GM20431 (cell line): Measurements from ENCODE around the gene ENO4.

ENCODE experiments used
- in situ Hi-C: fragments of 300-500 bp; cut with MseI, MboI; formaldehyde crosslinking; loops from one replicate; pipeline ENCODE4 v1.15.0; 2020; ENCODE audit warnings: low sequenced_read_pairs; ENCODE audit not compliant: unreplicated experiment

The ENO4 gene, protein sequence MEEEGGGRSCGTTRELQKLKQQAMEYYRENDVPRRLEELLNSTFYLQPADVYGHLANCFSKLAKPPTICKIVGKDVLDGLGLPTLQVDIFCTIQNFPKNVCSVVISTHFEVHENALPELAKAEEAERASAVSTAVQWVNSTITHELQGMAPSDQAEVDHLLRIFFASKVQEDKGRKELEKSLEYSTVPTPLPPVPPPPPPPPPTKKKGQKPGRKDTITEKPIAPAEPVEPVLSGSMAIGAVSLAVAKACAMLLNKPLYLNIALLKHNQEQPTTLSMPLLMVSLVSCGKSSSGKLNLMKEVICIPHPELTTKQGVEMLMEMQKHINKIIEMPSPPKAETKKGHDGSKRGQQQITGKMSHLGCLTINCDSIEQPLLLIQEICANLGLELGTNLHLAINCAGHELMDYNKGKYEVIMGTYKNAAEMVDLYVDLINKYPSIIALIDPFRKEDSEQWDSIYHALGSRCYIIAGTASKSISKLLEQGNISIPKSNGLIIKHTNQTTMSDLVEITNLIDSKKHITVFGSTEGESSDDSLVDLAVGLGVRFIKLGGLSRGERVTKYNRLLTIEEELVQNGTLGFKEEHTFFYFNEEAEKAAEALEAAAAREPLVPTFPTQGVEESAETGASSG

DNA sequence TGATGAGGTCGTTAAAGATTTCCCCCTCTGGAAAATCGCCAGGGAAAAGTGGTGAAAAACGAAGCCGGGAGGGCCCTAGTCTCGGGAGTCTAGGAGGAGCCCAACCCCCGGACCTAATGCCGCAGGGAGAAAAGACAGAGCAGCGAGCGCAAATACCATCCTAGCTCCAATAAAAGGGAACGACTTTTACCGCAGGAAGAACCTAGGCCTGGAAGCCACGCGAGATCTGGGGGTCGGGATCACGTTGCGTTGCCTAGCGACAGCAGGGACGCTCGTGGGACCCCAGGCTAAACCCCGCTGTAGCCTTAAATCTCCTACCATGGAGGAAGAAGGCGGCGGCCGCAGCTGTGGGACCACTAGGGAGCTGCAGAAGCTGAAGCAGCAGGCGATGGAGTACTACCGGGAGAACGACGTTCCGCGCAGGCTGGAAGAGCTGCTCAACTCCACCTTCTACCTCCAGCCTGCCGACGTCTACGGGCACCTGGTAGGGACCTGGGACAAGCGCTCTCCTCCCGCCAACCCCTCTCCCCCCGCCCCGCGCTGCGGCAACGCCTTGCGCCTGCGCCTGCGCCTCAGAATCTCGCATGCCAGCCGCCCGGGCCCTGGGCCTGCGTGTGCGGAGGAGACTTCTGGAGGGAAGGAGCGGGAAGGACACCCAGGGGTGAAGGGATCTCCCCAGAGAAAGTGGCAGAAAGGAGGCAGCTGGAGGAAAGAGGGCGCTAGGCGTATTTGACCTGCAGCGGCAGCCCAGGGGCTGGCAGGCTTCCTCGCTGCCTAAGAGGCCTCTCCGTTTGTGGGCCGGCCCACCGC lies at the start of gene ENO4:
Gene ENO4 (plus strand): TSS at position 252 of the 810 bp plus-strand sequence. CDS start 68 bp downstream, at position 320.
- in situ Hi-C loops: no loop called here

DNA sequence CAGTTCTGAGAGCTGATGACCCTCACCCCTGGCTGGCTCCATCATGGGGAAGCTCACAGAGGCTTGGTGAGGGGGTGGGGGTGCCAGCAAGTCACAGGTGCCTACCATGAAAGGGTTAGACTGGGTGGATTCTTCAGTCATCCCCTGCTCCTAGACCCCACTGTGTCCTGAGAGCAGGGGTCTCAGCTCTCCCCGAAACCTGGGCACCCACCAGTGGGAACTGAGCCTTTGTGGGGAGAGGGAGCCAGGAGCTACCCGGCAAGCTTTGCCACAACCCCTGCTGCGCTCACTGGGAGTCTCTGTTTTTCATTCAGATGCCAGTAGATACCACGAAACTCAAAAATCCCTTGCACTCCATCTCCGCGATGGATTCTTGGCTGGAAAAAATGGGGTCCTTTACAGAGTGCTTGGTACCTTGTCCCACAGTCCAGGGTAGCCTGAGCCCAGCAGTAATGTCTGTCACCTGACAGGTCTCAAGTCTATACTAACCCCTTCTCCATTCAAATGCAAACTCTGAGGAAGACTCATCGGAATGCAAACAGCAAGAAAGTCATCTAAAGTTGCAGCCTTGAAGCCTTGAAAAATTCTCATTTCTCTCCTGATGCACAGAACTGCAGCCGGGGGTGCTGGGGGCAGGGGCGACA lies 48.9 kb upstream of the ENO4 start:
- in situ Hi-C loops: loop anchor here (5.0 kb wide), 1 partner anchor 372 kb away; no protein-coding TSS in a partner anchor

DNA sequence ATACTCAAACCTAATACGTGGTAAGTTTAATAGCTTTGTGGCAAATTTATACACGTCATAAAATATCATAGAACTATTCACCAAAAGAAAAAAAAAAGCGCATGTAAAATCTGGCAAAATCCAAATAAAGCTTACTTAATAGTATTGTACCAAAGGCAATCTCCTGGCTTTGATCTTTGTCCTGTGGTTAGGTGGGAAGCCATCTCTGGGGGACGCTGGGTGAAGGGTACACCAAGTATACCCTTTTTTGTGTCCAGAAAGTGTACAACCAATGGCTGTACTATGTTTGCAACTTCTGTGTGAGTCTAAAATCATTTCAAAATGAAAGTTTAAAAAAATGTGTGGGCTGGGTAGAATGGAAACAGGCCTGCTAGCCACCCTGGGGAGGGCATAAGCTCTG lies 47.6 kb upstream of the ENO4 start:
- in situ Hi-C loops: loop anchor here (5.0 kb wide), 1 partner anchor 371 kb away; no protein-coding TSS in a partner anchor

DNA sequence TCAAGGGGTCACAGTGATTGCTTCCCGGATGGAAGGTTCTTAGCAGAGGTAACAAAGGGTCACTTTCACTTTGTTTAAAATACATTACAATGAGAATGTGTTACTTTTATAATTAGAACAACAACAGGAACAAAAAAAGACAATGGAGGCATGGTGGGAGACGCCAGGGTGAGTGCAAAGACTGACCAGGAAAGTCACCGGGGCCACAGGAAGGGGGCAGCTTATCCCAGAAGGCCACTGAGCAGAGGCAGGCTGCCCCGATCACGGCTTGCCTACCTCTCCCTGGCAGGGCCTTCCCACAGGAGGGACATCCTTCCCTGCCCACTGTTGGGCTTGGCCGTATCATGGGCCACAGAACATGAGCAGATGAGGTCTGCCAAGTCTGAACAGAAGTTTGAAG lies 46.8 kb upstream of the ENO4 start:
- in situ Hi-C loops: loop anchor here (5.0 kb wide), 1 partner anchor 370 kb away; no protein-coding TSS in a partner anchor

DNA sequence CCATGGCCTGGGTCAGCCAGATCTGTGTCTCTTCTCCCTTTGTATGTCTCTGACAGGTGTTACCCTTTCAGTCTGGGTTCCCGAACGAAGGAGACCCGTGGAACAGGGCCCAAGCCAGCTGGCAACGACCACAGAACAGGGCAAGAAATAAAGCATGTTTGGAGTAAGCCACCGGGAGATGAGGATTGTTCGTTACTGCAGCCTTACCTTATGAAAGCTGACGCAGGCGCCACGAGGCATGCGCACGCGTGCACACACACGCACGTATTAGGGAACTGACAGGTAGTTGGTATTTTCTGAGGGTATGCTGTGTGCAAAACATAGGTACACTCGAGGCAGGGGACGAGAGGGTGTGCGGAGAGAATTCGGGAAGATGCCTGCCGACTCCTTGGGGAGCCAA lies 46.4 kb upstream of the ENO4 start:
- in situ Hi-C loops: loop anchor here (5.0 kb wide), 1 partner anchor 369 kb away; no protein-coding TSS in a partner anchor

DNA sequence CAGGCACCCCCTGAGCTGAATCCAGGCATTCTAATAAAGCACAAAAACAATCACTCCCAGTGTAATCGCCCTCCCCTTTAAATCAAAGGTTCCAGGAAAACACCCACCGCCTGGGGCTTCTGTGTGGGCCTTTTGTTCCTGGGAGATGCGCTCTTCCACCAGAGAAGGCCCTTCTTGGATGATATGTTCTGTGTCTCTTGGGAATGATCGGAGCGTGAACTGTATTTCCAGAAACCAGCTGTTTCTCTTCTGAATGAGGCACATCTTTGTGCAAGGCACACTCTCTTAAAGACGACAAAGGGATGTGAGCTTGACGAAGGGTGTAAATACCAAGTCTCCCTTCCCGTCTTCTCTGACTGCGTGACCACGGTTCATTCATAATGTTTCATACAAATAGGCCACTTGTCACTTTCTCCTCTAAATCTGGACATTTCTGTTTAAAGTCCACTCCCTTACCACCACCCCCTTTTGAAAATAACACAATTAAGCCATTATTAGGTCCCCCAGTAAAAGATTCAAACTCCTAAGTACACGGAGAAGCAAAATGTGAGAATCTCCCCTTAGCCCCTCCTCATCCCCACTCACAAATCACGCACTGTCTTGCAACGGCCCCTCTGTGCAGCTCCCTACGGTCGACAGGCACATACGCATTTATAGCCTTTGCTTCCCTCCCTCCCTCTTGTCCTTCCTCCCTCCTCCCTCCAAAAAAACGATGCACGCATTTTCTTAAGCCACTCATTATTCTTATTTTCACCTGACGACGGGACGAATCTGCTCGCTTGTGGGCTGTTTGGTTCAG lies 45.6 kb upstream of the ENO4 start:
- in situ Hi-C loops: loop anchor here (5.0 kb wide), 1 partner anchor 369 kb away; no protein-coding TSS in a partner anchor

DNA sequence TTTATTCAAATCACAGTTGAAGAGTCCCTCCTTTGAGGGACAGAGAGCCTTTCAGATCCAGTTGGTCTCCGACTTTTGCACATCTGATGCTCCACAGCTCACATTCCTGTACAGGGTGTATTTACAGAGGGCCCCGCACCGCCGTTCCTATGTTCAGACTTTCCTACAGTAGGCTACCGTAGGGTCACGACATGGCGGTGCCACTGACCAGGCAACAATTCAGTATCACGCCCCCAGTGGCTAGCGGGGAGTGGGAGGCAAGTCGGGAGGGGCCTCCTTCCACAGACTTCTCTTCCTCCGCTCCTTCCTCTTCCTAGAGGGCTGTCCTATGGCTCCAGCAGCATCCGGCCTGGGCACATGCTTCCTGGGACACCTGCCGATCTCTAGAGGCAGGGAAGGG lies 40.6 kb upstream of the ENO4 start:
- in situ Hi-C loops: no loop called here

DNA sequence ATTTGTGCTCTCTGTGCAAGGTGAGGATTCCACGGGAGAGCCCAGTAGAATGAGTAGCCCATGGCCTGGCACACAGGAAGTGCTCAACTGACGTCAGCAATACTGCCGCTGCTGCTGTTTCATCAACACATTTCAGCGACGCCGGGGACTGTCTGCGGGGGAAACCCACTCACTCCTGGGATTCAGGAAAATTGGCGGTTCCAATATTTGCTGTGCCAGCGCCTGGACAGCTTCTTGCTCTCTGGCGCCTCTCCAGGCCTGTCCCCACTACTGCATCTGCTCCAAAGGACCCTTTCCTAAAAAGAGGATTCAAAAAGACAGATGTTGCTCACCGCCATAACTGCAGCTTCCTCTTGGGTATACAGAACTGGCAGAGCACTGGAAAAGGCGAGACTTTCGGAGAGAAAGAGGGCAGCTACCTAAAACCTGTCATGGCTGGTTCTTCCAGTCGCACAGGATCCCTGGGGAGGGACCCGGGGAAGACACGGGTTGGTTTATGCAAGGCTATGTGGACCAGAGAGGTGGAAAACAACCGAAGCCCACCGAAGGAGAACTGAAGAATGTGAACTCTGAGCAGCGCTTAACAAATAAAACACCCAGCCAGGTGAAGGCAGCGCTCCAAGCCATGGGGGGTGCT lies 39.7 kb upstream of the ENO4 start:
- in situ Hi-C loops: no loop called here

DNA sequence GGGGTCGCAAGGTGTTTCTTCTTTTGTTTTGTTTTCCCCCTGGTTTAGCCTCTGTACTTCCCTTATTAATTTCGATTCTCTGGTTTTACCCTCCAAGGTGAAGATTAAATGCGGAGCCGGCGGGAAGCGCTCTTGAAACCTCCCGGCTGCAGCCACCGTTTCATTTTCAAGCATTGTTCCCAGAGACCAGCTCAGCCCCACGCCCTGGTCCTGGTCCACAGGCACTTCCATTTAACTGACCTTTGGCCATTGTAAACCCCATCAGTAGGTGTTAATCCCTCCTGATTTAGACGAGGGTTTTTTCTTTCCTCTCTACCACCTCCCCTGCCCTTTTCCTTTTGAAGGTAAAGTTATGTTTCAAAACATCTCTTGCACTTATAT lies 39.2 kb upstream of the ENO4 start:
- in situ Hi-C loops: no loop called here

DNA sequence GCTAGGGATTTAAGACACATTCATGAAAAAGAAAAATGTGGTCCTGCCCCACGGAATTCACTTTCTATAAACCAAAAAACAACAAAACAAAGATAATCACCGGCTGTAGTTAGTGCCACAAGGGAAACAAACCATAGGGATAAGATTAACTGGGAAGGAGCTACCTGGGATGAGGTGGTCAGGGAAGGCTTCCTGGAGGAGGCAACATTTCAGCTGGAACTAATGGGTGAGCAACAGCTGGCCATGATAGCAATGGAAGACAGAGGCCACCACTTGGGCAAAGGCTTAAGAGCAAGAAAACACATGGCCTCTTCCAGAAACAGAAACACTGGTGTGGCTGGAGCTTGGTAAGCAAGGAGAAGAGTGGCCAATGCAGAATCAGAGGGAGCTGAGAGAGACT lies 38.4 kb upstream of the ENO4 start:
- in situ Hi-C loops: no loop called here

DNA sequence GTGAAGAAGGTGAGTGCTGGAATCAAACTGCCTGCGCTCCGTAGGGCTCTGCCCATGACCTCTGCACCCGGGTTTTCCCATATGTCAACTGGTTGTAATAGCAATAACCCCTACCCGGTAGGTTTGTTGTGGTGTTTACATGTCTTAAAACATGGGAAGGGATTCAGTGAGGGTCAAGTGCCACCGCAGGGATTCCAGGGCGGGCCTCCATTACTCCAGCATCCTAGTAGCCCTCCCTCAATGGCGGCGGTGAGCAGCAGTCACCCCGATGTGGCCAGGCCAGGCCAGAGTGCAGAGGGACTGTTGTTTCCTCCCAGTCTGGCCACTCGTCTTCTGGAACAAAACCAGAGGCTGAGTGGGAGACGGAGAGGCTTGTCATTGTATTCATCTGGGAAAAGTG lies 37.6 kb upstream of the ENO4 start:
- in situ Hi-C loops: no loop called here

DNA sequence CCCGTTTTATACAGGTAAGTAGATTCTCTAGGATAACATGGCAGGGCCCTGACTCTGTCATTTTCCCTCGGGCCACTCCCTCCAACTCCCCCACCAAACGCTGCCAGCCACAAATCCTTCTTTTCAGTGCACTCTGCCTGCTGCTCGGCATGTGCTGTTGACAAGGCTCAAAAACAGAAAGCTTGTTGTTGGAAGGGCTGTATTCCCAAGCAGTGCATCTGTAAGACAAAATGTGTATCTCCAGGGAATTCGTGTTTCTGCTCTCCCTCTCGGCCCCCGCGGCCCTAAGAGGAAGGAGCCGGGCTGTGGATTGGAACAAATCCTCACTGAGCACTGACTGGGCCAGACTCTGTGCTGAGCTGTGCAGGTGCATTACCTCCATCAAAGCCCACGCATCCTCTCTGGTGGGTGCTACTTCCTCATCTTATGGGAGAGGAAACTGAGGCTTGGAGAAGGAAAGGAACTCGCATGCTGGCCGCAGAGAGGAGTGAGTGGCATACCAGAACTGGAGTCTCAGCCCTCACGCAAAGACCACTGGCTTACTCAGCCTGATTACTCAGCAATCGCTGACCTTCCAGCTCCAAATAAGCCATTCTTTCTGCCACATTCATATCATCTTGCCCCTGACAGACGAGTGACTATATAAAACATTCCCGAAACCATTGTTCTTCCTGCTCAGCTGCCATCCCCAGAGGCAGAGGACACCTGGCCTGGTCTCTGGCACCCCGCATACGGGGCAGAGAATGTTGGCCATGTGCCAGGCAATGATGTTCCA lies 33.5 kb upstream of the ENO4 start:
- in situ Hi-C loops: no loop called here

DNA sequence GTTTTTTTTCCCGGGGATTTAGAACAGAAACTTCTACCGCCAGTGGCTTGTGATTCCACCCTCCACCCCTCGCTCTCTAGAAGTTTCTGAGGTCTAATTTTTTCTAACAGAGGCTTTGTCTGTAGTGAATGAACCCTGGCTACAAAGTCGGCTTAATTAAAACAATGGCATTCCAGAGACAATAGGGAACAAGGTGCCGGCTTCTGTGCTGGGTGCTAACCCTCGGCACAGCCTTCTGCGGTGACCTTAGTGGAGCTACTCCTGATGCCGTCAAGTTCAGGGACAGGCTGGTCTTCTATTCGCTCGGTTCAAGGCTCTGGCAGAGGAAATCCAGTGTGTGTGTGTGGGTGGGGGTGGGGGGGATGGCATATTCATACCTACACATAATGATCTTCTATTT lies 32.1 kb upstream of the ENO4 start:
- in situ Hi-C loops: no loop called here

DNA sequence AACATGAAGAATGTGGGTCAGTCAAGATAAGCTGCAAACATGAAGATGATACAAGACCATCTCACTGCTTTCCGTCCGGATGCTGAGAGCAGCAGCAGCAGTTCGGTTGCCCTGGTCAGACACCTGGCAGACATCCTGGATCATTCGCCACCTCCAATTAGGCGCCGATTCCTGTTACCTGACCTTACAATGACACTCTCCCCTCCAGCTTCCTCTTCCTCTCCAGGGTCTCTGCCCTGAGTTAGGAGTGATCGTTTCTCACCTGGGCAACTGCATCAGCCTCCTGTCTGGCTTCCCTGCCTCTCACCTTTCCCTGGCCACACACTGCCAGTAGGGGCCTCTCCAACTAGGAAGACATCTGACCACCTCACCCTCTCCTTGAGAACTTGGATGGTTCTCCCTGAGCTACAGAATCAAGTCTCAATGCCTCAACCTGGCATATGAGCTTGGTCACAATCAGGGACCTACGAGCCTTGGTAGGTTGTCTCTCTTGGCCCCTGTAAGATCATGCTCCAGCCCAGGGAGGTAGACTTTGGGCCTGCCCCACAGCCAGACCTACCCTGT lies 31.4 kb upstream of the ENO4 start:
- in situ Hi-C loops: no loop called here

DNA sequence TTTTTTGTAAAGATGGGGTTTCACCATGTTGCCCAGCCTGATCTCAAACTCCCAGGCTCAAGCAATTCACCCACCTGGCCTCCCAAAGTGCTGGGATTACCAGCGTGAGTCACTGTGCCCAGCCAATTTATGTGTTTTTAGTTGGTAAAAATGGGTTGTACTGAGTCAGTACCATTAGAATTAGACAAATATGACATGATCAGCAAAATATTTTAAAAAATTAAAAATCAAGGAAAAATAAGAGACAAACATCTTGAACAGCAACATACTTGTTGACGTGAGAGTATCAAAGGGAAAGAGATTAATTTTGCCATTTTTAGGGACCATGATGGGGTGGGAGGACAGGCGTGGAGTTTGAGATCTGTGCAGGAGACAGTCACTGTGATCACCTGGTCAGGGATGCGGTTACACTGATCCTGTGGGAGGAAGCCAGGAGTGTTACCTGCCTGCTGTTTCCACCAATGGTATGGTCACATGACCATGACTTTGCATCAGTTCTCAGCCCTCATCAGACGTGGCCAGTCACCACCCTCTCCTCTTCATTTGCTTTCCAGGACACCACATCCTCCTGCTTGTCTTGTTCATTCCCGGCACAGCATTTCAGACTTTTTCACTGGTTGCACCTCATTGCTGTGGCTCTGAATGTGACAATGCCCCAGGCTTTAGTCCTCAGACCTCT lies 29.2 kb upstream of the ENO4 start:
- in situ Hi-C loops: no loop called here

DNA sequence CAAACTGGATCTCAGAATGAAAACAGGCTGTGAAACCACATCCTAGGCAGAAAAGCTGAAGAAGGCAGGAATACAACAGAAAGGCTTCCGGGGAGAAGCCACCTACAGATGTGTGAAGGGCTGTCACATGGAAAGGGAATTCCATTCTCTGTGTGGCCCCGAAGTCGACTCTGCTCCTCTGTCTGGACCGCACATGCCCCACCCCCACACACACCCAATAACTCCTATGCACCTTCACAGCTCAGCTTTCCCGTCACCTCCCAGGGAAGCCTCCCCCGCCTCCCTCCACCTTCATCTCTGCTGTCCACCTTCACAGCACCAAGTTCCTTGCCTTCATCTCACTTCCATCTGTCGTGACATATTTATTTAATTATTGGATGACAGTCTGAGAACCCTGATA lies 23.4 kb upstream of the ENO4 start:
- in situ Hi-C loops: no loop called here

DNA sequence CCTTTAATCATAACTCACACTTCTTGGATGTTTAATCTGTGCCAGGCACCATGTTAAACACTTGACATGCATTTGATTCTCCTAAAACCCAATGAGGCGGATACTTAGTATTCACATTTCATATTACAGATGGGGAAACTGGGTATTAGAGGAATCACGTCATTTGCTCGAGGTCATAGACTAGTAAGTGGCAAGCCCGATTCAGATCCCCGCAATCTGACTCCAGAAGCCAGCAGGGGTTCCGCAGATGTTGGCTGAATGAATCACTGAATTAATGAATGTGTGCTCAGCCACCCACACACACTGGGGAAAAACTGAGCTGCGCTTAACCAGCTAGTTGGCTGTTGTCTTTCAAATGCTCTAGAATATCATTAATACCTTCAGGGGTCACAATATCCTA lies 22.5 kb upstream of the ENO4 start:
- in situ Hi-C loops: no loop called here
